GM19395 (cell line): ENCODE measurements around the gene TNNC2.
"Not testable (repeated sequence)": the region's sequence is repeated elsewhere in the genome, so short reads cannot be mapped to it uniquely, and the experiment has no call there.

Experiments used
- ATAC-seq: cut with Tn5 transposase; IDR thresholded peaks from one replicate; pipeline ENCODE4 v1.9.1; 2021; ENCODE audit warnings: mild to moderate bottlenecking, moderate library complexity; ENCODE audit not compliant: unreplicated experiment

The TNNC2 gene

DNA sequence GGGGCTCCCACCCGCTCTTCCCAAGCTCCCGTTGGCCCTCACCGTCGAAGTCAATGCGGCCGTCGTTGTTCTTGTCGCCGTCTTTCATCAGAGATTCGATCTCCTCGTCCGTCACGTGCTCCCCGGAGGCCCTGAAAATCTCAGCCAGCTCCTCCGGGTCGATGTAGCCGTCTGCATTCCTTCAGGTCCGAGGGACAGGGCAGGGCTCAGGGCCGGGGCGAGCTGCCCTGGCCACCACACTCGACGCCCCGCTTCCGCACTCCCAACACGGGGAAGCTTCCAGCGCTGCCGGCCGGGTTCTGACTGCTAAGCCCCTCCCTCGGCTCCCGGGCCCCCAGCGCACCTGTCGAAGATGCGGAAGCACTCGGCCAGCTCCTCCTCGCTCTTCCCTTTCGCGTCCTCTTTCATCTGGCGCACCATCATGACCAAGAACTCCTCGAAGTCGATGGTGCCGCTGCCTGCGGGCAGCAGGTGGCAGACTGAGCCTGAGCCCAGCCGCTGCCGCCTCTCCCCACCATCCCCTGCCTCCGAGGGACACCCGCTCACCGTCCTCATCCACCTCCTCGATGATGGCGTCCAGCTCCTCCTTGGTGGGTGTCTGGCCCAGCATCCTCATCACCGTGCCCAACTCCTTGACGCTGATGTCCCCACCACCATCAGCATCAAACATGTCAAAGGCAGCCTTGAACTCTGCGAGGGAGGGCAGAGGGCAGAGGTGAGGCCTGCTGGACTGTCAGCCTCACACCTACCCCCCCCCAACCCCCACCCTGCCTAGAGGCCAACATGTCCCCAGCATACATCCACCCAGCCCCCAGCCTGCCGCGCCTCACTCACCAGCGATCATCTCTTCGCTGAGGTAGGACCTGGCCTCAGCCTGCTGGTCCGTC is 2.9 kb downstream of the TNNC2 start:
- ATAC-seq, result no peak

DNA sequence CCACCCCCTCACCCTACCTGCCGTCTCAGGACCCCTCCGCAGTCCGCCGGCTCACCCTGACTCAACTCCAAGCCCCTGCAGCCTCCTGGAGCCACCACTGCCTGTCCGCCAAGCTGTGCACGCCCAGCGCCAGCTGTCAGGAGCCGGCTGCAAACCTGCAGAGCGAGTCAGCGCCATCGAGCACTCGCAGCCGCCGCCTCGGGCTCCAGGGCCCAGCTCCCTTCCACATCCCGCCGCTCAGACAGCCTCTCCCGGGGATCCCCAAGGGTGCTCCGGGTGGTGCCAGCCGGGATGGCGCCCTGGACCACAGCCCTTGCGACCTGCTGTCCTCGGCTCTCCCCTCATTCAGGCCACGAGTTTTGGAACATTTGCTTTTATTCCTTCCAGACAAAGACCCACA is 4.3 kb downstream of the TNNC2 start:
- no peak for ATAC-seq

DNA sequence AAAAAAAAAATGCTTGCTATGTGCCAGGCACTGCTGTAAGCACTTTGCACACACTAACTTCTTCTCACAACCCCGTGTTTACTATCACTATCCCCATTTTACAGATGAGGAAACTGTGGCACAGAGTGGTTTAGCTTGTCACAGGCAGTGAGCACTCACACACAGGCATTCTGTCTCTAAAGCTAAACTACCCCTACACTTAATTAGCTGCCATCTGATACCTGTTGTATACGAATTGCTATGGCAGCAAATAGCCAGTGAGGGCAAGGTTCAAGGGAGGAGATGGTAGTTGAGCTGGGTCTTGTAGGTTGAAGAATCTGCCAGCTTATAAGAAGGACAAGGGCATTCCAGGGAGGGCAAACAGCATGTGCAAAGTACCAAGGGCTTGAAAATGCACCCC is 5.2 kb downstream of the TNNC2 start:
- no peak for ATAC-seq

DNA sequence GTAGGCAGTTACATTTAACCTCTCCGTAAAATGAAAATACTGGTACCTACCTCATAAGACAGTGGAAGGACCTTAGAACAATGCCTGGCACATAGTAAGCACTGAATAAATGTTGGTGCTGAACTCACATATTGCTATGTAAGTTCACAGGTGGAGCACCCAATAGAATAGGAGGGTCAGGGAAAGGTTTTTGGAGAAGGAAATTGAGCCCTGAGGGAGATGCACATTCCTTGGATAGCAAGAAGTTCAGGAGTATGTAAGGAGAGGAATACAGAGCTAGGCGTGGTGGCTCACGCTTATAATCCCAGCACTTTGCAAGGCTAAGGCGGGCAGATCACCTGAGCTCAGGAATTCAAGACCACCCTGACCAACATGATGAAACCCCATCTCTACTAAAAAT is 7.6 kb downstream of the TNNC2 start:
- ATAC-seq, result no peak

DNA sequence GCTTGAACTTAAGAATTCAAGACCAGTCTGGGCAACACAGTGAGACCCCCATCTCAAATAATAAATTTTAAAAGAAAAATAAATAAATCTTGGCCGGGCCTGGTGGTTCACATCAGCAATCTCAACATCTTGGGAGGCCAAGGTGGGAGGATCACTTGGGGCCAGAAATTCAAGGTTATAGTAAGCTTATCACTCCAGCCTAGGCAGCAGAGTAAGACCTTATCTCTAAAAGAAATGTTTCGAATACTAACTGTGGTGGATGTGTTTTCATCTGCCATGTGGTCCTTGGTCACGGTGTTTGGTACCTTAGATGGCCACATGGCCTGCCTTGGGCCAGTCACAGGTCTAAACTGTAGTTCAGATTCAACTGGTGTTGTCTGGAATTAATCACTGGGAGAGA is 8.9 kb downstream of the TNNC2 start:
- ATAC-seq, result no peak

DNA sequence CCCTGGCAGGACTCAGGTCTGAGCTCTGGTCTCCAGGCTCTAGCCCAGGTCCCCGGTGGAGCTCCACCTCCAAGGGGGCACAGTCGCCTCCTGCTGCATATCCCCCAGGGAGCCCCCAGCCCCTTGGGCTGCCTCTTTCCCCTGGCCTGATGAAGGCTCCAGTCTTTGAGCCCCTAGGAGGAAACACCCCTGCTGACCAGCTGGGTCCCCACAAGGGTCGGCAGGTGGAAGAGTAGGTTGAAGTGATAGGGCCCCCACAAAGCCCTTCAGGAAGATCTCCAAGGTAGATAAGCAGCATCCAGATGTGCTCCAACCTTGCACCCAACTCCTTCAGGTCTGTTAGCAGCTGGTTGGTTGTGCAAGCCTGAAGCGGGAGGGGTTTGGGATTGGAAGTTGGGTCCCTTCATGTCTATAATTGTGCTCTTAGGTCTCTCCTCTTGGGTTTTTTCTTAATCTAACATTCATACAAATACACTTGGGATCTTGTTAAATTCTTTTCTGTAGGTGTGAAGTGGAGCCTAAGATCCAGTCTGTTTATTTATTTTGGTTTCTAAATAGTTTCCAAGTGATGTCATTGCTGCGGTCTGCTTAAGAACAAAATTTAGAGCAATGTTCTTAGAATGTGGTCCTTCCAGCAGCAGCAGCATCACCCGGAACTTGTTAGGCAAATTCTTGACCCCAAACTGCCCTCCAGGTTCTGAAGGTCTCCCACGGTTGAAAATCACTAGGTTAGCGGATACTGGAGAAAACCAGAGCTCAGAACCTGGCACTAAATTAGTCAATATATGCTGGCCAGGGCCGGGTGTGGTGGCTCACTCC is 9.5 kb downstream of the TNNC2 start:
- ATAC-seq, result no peak

DNA sequence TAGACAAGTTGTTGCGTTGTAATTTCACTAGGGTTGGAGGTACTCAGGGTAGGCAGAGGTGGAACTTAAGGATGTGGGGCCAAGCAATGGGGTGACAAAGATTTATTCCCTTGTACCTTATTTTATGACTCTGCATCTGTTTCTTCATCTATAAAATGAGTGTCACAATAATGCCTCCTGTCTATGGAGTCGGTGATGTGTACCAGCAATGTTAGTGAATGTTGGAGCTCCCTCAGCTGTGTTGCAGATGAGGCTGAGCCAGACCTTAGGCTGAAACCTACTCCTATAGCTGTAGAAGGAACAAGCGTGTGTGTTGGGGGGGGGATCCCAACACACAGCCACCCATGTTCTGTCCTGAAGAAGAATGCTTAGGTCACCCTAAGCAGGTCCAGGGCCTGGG is 10.2 kb downstream of the TNNC2 start:
- no peak for ATAC-seq

DNA sequence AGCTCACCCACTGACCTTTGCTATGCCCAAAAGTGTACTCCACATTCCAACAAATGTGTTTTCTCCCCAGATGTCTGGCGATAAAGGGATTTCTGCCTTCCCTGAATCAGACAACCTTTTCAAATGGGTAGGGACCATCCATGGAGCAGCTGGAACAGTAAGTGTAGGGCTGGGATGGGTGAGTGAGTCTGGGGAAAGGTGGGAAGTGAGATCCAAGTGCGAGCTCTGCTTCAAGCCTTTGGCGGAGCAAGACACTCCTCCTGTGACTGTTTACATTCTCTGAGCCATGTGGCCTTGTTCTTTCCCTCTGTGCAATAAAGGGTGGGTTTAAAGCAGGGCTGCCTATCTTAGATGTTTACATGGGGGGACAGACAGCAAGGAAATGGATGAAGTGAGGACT is 12.8 kb downstream of the TNNC2 start:
- ATAC-seq, result no peak

DNA sequence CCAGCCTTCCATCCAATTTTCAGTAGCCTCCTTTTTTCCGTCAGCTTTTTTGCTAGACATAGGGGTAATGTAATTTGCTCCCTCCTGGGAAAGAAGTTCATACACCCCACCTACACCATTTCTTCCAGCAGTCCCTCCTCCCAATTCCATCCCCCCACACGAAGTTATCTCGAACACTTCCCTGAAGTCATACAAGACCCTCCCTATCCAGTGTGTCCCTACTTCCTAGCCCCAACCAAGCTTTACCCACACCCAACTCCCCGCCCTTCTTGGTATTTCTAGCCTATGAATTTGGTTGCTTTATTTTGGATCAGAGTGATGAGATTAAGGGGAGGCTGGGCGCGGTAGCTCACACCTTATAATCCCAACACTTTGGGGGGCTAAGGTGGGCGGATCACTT is 13.6 kb downstream of the TNNC2 start:
- ATAC-seq, result no peak

DNA sequence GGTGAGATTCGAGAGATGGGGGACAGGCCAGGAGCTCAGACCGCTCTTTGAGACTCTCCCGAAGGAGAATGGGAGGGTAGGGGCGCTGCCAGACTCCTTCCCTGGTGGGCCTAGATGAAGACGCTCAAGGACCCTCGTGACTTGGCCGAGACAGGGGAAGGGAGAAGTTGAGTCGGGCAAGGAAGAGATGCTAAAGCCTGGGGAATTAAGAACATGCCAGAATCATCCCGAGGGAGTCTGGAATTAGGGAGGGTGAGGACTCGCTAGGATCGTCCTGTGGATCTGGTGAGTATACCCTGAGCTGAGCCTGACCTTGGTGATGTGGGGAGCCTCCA is 14.1 kb downstream of the TNNC2 start:
- no peak for ATAC-seq

DNA sequence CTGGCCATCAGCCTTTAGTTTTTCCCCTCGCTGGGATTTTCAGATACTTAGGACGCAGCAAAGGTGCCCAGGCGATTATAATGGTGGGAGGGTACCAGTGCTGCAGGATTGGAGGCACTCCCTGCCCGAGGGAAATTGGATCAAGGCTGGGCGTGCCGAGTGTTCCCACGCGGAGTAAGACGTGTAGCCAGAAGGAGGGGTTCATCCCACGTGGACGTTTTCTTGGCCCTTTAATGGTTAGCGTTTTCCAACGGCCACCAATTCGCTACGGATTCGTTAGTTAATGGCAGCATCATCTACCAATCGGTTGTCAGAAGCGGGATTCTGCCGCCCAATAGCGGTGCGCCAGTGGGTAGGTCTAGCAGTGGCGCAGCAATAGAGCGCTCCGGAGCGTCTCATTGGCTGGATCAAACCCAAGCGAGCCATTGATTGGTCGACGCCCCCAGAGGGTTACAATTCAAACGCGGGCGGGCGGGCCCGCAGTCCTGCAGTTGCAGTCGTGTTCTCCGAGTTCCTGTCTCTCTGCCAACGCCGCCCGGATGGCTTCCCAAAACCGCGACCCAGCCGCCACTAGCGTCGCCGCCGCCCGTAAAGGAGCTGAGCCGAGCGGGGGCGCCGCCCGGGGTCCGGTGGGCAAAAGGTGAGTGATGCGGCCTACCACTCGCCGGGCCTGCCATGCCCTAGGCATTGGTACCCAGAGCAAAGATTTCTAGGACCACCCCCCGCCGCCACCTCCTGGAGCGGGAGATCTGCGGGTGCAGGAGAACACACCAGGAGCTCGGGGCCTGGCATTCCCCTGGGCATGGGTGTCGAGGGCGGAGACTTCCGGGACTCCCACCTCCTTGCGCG is 14.7 kb downstream of the TNNC2 start, which contains the start of gene UBE2C:
TSS of gene UBE2C (plus strand) at position 488 of the 849 bp plus-strand sequence. CDS start at position 540, 52 bp downstream.
- ATAC-seq, result peak; percentile 97

DNA sequence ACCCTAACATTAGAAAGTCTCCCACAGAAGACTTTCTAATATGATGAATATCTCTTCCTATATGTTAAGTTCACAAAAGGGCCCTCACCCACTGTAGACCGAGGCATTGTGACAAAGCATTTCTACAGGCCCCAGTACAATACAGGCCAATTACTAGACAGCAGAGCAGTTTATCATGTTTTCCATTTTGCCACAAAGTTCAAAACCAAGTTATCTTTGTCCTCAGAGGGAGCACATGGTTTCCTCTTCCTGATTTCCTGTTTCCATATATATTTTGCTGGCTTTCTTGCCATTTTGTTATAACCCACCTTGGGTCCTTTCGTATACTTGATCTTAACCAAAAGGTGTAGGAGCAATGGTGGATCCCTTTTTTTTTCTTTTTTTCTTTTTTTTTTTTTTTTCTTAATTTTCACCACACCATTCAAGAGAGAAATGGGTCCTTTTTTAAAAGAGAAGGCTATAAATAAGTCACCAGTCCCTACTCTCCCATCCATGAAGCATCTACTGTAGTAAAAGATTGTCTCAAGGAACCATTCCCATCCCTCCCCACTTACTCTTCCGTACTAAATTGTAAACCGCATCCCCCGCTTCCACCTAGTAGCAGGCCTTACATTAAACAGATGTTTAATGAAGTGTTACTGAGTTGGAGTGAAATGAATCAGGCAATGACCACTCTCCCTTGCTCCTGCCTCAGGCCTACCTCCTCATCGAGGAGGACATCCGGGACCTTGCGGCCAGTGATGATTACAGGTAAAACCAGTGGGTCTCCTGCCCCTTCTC is 16.7 kb downstream of the TNNC2 start:
- no peak for ATAC-seq

DNA sequence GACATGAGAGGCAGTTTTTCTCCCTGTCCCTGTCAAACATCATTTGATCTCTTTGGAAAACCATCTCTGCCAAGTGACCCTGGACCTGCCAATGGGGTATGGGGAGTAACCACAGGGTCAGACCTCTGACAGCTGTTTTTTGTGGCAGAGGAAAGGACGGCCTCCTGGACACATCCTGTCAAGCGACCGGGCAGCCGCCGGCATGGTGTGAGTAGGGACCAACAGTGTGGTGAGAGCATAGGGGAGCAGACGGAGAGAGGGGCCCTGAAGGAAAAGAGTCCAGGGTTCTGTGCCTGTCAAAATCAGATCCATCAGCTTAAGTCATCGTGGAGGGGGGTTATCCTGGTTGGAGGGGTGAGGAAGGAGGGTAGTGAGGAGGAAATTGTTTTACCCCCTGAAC is 25.3 kb downstream of the TNNC2 start:
- ATAC-seq, result no peak

DNA sequence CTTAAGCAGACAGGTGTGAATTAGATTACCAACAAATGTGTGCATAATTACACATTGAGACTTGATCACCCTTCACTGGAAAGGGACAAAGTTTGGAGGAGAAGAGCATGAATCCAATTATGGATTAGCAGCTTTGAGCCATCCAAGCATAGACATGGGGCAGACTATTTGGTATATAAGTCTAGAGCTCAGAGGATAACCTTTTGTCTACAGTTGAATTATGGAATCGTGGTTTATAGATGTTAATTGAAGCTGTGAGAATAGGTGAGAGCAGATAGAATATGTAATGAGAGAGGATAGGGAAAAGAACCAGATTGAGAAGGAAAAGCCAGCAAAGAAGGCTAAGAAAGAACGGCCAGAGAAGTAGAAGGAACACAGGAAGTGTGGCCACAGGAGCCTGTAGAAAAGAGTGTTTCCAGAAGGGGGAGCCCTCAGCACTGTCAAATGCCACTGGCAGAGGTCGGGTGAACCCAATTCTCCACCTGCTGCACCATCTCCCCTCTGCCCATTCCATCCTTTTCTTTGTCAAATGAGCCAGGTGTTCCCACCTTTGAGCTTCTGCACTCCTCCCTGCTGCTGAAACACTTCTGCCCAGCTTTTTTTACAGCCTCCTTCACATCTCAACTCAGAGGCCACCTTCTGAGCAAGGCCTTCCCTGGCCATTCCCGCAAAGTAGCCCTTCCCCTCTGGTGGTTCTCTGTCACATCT is 28.0 kb downstream of the TNNC2 start:
- no peak for ATAC-seq

DNA sequence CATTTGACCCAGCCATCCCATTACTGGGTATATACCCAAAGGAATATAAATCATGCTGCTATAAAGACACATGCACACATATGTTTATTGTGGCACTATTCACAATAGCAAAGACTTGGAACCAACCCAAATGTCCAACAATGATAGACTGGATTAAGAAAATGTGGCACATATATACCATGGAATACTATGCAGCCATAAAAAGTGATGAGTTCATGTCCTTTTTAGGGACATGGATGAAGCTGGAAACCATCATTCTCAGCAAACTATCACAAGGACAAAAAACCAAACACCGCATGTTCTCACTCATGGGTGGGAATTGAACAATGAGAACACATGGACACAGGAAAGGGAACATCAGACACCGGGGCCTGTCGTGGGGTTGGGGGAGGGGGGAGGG is 29.2 kb downstream of the TNNC2 start:
- not testable (repeated sequence) for ATAC-seq

DNA sequence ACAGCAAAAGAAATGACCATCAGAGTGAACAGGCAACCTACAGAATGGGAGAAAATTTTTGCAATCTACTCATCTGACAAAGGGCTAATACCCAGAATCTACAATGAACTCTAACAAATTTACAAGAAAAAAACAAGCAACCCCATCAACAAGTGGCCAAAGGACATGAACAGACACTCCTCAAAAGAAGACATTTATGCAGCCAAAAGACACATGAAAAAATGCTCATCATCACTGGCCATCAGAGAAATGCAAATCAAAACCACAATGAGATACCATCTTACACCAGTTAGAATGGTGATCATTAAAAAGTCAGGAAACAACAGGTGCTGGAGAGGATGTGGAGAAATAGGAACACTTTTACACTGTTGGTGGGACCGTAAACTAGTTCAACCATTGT is 29.6 kb downstream of the TNNC2 start:
- ATAC-seq, result not testable (repeated sequence)

DNA sequence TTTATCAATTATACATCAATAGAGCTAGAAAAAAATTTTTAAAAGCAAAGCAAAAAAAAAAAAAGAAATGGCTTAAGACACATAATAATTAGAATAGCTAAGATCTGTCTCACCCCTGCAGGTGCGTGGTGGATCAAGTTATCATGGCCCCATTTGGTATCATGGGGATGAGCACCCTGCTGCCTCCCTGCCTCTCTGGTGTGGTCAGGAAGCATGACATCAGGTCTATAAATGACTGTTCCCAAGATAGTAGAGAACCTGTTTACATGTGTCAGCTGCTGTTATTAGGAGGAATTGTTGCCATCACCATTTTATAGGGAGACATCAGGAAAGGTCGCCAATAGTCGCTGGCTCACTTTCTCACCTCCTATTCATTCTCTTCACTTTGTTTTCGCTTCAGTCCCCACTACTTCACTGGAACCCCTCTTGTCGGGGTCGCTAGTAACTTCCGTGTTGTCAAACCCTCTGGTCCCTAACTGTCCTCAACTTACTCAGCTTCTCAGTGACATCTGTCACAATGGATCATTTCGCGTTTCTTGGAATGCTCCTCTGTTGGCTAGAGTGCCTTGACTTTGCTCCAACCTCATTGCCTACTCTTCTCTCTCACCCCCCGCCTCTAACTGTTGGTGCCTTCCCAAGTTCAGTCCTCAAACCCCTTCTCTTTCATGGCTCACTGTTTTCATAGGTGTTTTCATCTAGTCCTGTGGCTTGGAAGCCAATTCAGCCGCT is 30.6 kb downstream of the TNNC2 start:
- no peak for ATAC-seq

DNA sequence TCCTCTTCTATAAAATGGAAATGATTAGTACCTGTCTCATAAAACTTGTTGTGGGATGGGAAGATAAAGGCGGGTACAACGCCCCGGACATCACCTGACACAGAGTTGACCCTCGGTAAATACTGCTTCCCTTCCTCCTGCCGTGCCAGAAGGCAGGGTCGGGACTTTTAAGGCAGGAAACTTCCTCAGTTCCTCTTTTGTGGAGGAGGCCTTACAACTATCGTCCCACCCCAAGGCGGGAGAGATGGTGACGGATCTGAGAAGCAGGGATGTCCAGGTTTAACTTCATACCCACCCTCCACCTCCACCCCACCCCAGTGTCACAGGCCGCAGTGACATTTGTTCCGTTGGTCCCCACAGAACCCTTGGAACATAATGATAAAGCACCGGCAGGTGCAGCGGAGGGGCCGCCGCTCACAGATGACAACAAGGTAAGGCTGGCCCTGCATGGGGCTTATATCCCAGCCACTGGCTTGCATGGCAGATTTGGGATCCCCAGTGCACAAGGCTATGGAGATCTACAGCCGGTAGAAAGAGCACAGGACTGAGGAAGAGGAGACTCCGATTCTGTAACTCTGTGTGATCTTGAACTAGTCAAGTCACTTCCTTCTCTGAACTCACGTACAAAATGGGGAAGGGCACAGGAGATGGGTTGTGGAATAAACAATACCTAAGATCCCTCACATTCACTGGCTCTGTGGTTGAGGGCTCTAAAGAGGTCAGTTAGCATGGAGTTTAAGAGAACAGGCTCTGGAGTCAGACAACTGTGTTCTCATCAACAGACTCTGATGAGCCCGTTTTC is 34.6 kb downstream of the TNNC2 start:
- ATAC-seq, result peak; percentile 24
